PC-9 (cell line): Measurements from ENCODE around the gene ARHGAP24. TPM values are rescaled to one million over a fixed set of nuclear protein-coding genes. Genes with fewer than 3 reads are reported as not detected.

Experiments used
- BruUV-seq: library from RNA; stranded (reverse); fragments of 400-500 nt; replicated peaks from 2 replicates; lab custom pipeline; 2021; lab: Mats Ljungman, UMichigan
- CTCF ChIA-PET: fragments of 300-600 bp; sonication (Branson Sonifier 250); formaldehyde crosslinking; loops from one replicate; lab custom pipeline; 2022; ENCODE audit warnings: antibody characterized with exemption; lab: Charles Lee
- POLR2A ChIA-PET: fragments of 300-600 bp; sonication (Branson Sonifier 250); formaldehyde crosslinking; loops from one replicate; lab custom pipeline; 2022; ENCODE audit warnings: antibody characterized with exemption; ENCODE audit not compliant: unreplicated experiment; lab: Charles Lee
- DNase-seq, 2 experiments: peaks; one replicate each; pipeline versions ENCODE4 v3.0.0 to v3.0.0-alpha.2; 2015 to 2022; ENCODE audit warnings: mixed read lengths in 1 of 2
- H2AFZ ChIP-seq: fragments of 200-600 bp; sonication (generic); 2 replicates; pipeline ENCODE4 v1.8.1; 2017; ENCODE audit warnings: antibody characterized with exemption
- H3F3A ChIP-seq: fragments of 200-600 bp; sonication (generic); 2 replicates; pipeline ENCODE4 v1.8.1; 2017; ENCODE audit warnings: antibody characterized with exemption, mild to moderate bottlenecking, low read depth; ENCODE audit not compliant: insufficient read depth
- H3K27ac ChIP-seq: fragments of 200-600 bp; sonication (generic); 2 replicates; pipeline ENCODE4 v1.6.1; 2016; ENCODE audit warnings: mixed run types
- H3K27me3 ChIP-seq: fragments of 200-600 bp; sonication (generic); 2 replicates; pipeline ENCODE4 v1.6.1; 2016; ENCODE audit warnings: low read depth, mixed run types; ENCODE audit not compliant: insufficient read depth
- H3K36me3 ChIP-seq: fragments of 200-600 bp; sonication (generic); 2 replicates; pipeline ENCODE4 v1.6.1; 2016; ENCODE audit warnings: low read depth, mixed run types
- H3K4me1 ChIP-seq: fragments of 200-600 bp; sonication (generic); replicated peaks from 2 replicates; pipeline ENCODE4 v1.6.1; 2016; ENCODE audit warnings: mixed run types; ENCODE audit not compliant: insufficient read depth
- H3K4me2 ChIP-seq: fragments of 200-600 bp; sonication (generic); 2 replicates; pipeline ENCODE4 v1.6.1; 2017; ENCODE audit warnings: mixed run types
- H3K4me3 ChIP-seq: fragments of 200-600 bp; sonication (generic); 2 replicates; pipeline ENCODE4 v1.6.1; 2016; ENCODE audit warnings: mixed run types
- H3K79me2 ChIP-seq: fragments of 200-600 bp; sonication (generic); 2 replicates; pipeline ENCODE4 v1.6.1; 2017; ENCODE audit warnings: low read depth, mixed run types
- H3K9me2 ChIP-seq: fragments of 200-600 bp; sonication (generic); 2 replicates; pipeline ENCODE4 v1.8.1; 2017; ENCODE audit warnings: mild to moderate bottlenecking; ENCODE audit not compliant: insufficient read depth
- H3K9me3 ChIP-seq: fragments of 200-600 bp; sonication (generic); 2 replicates; pipeline ENCODE4 v1.8.1; 2016; ENCODE audit warnings: low read depth; ENCODE audit not compliant: insufficient read depth
- H4K20me1 ChIP-seq: fragments of 200-600 bp; sonication (generic); 2 replicates; pipeline ENCODE4 v1.8.1; 2017; ENCODE audit not compliant: insufficient read depth
- CTCF ChIP-seq: fragments of 200-600 bp; sonication (generic); conservative IDR thresholded peaks from 2 replicates; pipeline ENCODE4 v1.6.1; 2017; ENCODE audit warnings: mixed run types, antibody characterized with exemption, mild to moderate bottlenecking, moderate library complexity
- EZH2 ChIP-seq: fragments of 200-600 bp; sonication (generic); IDR thresholded peaks from 2 replicates; pipeline ENCODE4 v1.8.0; 2017; ENCODE audit warnings: antibody characterized with exemption, low read depth
- intact Hi-C: fragments of 100-400 bp; cut with micrococcal nuclease; formaldehyde crosslinking; loops from one replicate; pipeline ENCODE4 v1.10.0; 2022; ENCODE audit not compliant: unreplicated experiment
- total RNA-seq: library from RNA; stranded (reverse); gene quantifications from 2 replicates; pipeline ENCODE4 v1.2.3, GENCODE V29; 2021

ARHGAP24 gene
- total RNA-seq, 1 experiment from 2014 or later: 2.2 TPM

GRCh38 chr4:85826060-85826678, 351.2 kb downstream of the ARHGAP24 start:
- Histone ChIP-seq H3K4me2 (no peak overlapping the region), H2AFZ (no peak overlapping the region), H3K9me2 (no peaks in the 10 kb centered on the region), H3K4me1 (no peaks in the 10 kb centered on the region), H3F3A (no peaks in the 10 kb centered on the region), H3K4me3 (no peak overlapping the region), H3K36me3 (no peaks in the 10 kb centered on the region), H4K20me1 (no peaks in the 10 kb centered on the region), H3K27me3 (no peaks in the 10 kb centered on the region), H3K27ac (no peak overlapping the region), H3K9me3 (no peaks in the 10 kb centered on the region), H3K79me2 (no peaks in the 10 kb centered on the region)
- CTCF ChIA-PET: no interaction called here
- TF ChIP-seq EZH2 (no peak), CTCF (no peak)
- intact Hi-C loops: no loop called here
- no peak for DNase-seq
- no TSS peak for BruUV-seq
- POLR2A ChIA-PET: no interaction called here

DNA sequence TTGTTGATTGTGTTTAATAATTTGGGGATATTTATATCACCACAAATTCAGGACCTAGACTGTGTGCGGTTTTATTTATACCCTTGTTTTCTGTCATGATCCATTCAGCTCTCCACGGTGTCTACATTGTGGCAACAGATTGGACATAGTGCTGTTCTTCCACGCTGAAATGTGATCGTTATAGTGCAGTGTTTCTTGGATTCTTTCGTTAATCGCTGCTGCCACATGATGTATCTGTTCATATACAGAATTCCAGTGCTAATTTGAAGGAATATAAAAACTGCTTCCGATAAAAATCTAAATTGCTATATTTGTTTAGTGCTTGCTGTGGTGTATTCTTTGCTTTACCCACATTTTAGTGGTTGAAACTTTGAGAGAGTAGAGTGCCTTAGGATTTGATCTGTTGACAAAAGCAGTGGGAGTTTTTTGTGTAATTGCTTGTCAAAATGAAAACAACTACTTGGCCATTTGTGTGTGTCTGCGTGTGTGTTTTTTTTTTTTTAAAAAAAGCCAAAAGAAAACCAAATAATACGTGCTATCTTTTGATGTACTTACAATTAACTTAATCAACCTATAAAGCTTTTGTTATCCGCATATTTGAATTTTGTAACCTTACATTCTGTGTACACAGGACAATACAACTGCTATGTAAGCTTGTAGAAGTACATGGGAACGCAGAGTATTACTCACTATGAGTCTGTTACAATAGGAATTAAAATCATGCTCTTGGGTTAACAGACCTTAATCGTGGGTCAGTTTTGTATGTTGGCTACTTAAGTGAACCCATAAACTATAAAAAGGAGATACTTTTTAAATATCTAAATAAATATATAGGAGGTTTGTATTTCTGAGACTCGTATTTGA, 353.3 kb downstream of the ARHGAP24 start:
- H3K27me3 ChIP-seq: no peaks in the 10 kb centered on the region
- H3K4me1 ChIP-seq: no peaks in the 10 kb centered on the region
- CTCF ChIA-PET: interaction anchor here (0.6 kb wide), 2 partner anchors 72 to 1407 kb away, joined by 7 to 8 read pairs; no protein-coding TSS in a partner anchor
- H4K20me1 ChIP-seq: no peaks in the 10 kb centered on the region
- H3K79me2 ChIP-seq: no peaks in the 10 kb centered on the region
- H2AFZ ChIP-seq: no peak overlapping the region
- intact Hi-C loops: no loop called here
- H3F3A ChIP-seq: no peaks in the 10 kb centered on the region
- no TSS peak for BruUV-seq
- H3K9me2 ChIP-seq: no peaks in the 10 kb centered on the region
- H3K9me3 ChIP-seq: no peaks in the 10 kb centered on the region
- H3K27ac ChIP-seq: no peak overlapping the region
- no peak for TF ChIP-seq CTCF
- TF ChIP-seq EZH2: no peak
- no peak for DNase-seq
- H3K4me3 ChIP-seq: no peak overlapping the region
- H3K36me3 ChIP-seq: no peaks in the 10 kb centered on the region
- POLR2A ChIA-PET: no interaction called here
- H3K4me2 ChIP-seq: no peak overlapping the region

- intact Hi-C loops: no loop called here
- CTCF ChIA-PET: no interaction called here
- no peak overlapping the region for H3K4me3 ChIP-seq
Measured at GRCh38 chr4:85829276-85830051, 354.5 kb downstream of the ARHGAP24 start.

More at GRCh38 chr4:85829276-85830051, 354.5 kb downstream of the ARHGAP24 start:
- POLR2A ChIA-PET: no interaction called here
- H2AFZ ChIP-seq: no peak overlapping the region
- DNase-seq: no peak
- H3K4me1 ChIP-seq: no peaks in the 10 kb centered on the region
- no peak overlapping the region for H3K27ac ChIP-seq
- no peaks in the 10 kb centered on the region for H3K27me3 ChIP-seq
- H3K4me2 ChIP-seq: no peak overlapping the region
- H4K20me1 ChIP-seq: no peaks in the 10 kb centered on the region
- H3F3A ChIP-seq: no peaks in the 10 kb centered on the region
- H3K36me3 ChIP-seq: no peaks in the 10 kb centered on the region
- H3K9me3 ChIP-seq: no peaks in the 10 kb centered on the region
- TF ChIP-seq EZH2: no peak
- no peak for TF ChIP-seq CTCF
- H3K79me2 ChIP-seq: no peaks in the 10 kb centered on the region
- no TSS peak for BruUV-seq
- H3K9me2 ChIP-seq: no peaks in the 10 kb centered on the region
